ENCODE measurements around the gene CHRNA3. TPM values are rescaled to one million over a fixed set of nuclear protein-coding genes. Genes with fewer than 3 reads are reported as not detected.

Gene CHRNA3
- 1 to 10 TPM in 3 of 10 donors, under 1 TPM in 4, not detected in 3; 0.08 to 9.2 (median 0.64) TPM for total RNA-seq
- polyA plus RNA-seq: under 1 TPM in 1 of 2 donors, not detected in 1; 0.04 TPM
- long read RNA-seq, donor 1: 0 reads
- long read RNA-seq, donor 2: 0 reads
- long read RNA-seq, donor 3: 0 reads

GRCh38 chr15:78620527-78621421, at the start of gene CHRNA3:
TSS of gene CHRNA3 (minus strand) at chr15:78620996. CDS start at chr15:78620794, 202 bp downstream.
- no peak for TF ChIP-seq CTCF (IDR thresholded peaks at IDR 0.05)
- ATAC-seq: no peak
- peaks cover 14 to 61% (median 56%) of the 10 kb centered on the region in 7 donors for H3K27me3 ChIP-seq

GRCh38 chr15:78668987-78669386, 48.2 kb upstream of the CHRNA3 start:
- no peak overlapping the region for H3K27ac ChIP-seq
- peaks cover 0 to 28% (median 7%) of the 10 kb centered on the region in 9 donors for H3K4me1 ChIP-seq
- H3K27me3 ChIP-seq: no peaks in the 10 kb centered on the region
- H3K9me3 ChIP-seq: peaks cover 0 to 4% (median 0%) of the 10 kb centered on the region in 11 donors
- H3K4me3 ChIP-seq: no peak overlapping the region
- WGBS, 2 donors: 72 to 90% methylated on average over 2 of the region's 2 CpGs
- no peak for DNase-seq
- intact Hi-C loops (cut with DNase I): no loop called here
- no peak for TF ChIP-seq CTCF (IDR thresholded peaks at IDR 0.05)
- ATAC-seq: no peak
- no peaks in the 10 kb centered on the region for H3K36me3 ChIP-seq

More at GRCh38 chr15:78620527-78621421, at the start of gene CHRNA3:
- DNase-seq: no peak
- H3K9me3 ChIP-seq: no peaks in the 10 kb centered on the region
- WGBS, 2 donors: 2 to 3% methylated on average over 78 to 99 of the region's 102 CpGs
- peaks cover 3 to 25% (median 18%) of the 10 kb centered on the region in 9 donors for H3K4me1 ChIP-seq
- H3K4me3 ChIP-seq: peak within 1 kb of the TSS in 9 of 10 donors; percentile 28 to 49 (median 43)
- H3K27ac ChIP-seq: no peak within 1 kb of the TSS
- H3K36me3 ChIP-seq: no peaks in the 10 kb centered on the region
- intact Hi-C loops (cut with DNase I): no loop called here

- ATAC-seq (peak in 3 of 8 donors; percentile 56 to 59 (median 57)), DNase-seq (no peak)
- Histone ChIP-seq H3K27me3 (no peaks in the 10 kb centered on the region), H3K36me3 (no peaks in the 10 kb centered on the region), H3K9me3 (no peaks in the 10 kb centered on the region), H3K4me3 (no peak overlapping the region), H3K4me1 (peaks cover 0 to 21% (median 7%) of the 10 kb centered on the region in 9 donors), H3K27ac (no peak overlapping the region)
- WGBS, 2 donors: 72 to 77% methylated on average over 8 of the region's 8 CpGs
- TF ChIP-seq CTCF (IDR thresholded peaks at IDR 0.05): no peak
- intact Hi-C loops (cut with DNase I): no loop called here
Observed at GRCh38 chr15:78667578-78668236, 46.9 kb upstream of the CHRNA3 start.

- 95 to 96% methylated on average over 6 of the region's 6 CpGs for WGBS, 2 donors
- DNase-seq (no peak), ATAC-seq (no peak)
- TF ChIP-seq CTCF (IDR thresholded peaks at IDR 0.05): no peak
- Histone ChIP-seq H3K4me3 (no peak overlapping the region), H3K27me3 (peaks cover 0 to 2% (median 0%) of the 10 kb centered on the region in 7 donors), H3K9me3 (no peaks in the 10 kb centered on the region), H3K4me1 (peaks cover 0 to 7% (median 0%) of the 10 kb centered on the region in 9 donors), H3K27ac (no peak overlapping the region), H3K36me3 (no peaks in the 10 kb centered on the region)
- intact Hi-C loops (cut with DNase I): no loop called here
Observed at GRCh38 chr15:78666010-78666409, 45.2 kb upstream of the CHRNA3 start.

Measured in heart right ventricle (tissue), 16 donors.